Erythroblast (primary cell): ENCODE measurements around the gene CDK2AP2.

Experiments
- GATA1 ChIP-seq: IDR thresholded peaks from 2 replicates; pipeline ENCODE4 v1.6.1; 2011; ENCODE audit warnings: low read depth, mild to moderate bottlenecking, control low read depth, low read length, moderate library complexity
- POLR2A ChIP-seq: IDR thresholded peaks from 2 replicates; pipeline ENCODE4 v1.6.1; 2011; ENCODE audit warnings: mild to moderate bottlenecking, low read length

GRCh38 chr11:67468056-67468455, 39.9 kb downstream of the CDK2AP2 start:
- TF ChIP-seq POLR2A (no peak), GATA1 (no peak)
